OCI-LY1 (cell line): Measurements from ENCODE around the gene ARHGAP6.

ENCODE experiments used
- H2AFZ ChIP-seq: fragments of 200-600 bp; sonication (generic), shearing (Covaris generic); 2 replicates; pipeline ENCODE4 v1.6.0; 2014; ENCODE audit warnings: antibody characterized with exemption, mild to moderate bottlenecking, low read length
- H3F3A ChIP-seq: fragments of 200-600 bp; sonication (generic), shearing (Covaris generic); 2 replicates; pipeline ENCODE4 v1.6.0; 2014; ENCODE audit warnings: mild to moderate bottlenecking, antibody characterized with exemption, low read length, moderate library complexity; ENCODE audit not compliant: insufficient read depth
- H3K27ac ChIP-seq: fragments of 200-600 bp; sonication (generic); 2 replicates; pipeline ENCODE4 v1.5.1; 2014; ENCODE audit warnings: low read length, mixed run types, mild to moderate bottlenecking, low read depth; ENCODE audit not compliant: poor library complexity, severe bottlenecking
- H3K27me3 ChIP-seq: fragments of 200-600 bp; sonication (generic); 2 replicates; pipeline ENCODE4 v1.6.0; 2014; ENCODE audit warnings: antibody characterized with exemption, mild to moderate bottlenecking, low read length, moderate library complexity; ENCODE audit not compliant: insufficient read depth
- H3K36me3 ChIP-seq: fragments of 200-600 bp; sonication (generic); 2 replicates; pipeline ENCODE4 v1.6.1; 2014; ENCODE audit warnings: mild to moderate bottlenecking, antibody characterized with exemption, low read length, moderate library complexity, mixed read lengths; ENCODE audit not compliant: insufficient read depth
- H3K4me1 ChIP-seq: fragments of 200-600 bp; sonication (generic); 2 replicates; pipeline ENCODE4 v1.5.1; 2014; ENCODE audit warnings: mild to moderate bottlenecking, low read length, moderate library complexity; ENCODE audit not compliant: insufficient read depth, severe bottlenecking
- H3K4me2 ChIP-seq: fragments of 200-600 bp; sonication (generic), shearing (Covaris generic); 2 replicates; pipeline ENCODE4 v1.6.1; 2014; ENCODE audit warnings: low read length
- H3K4me3 ChIP-seq: fragments of 200-600 bp; sonication (generic); 2 replicates; pipeline ENCODE4 v1.5.1; 2014; ENCODE audit warnings: low read length, low read depth, mild to moderate bottlenecking, mixed read lengths; ENCODE audit not compliant: poor library complexity, severe bottlenecking
- H3K79me2 ChIP-seq: fragments of 200-600 bp; shearing (Covaris generic); 2 replicates; pipeline ENCODE4 v1.6.1; 2016; ENCODE audit warnings: mixed run types, low read length, mixed read lengths; ENCODE audit not compliant: insufficient read depth
- H3K9ac ChIP-seq: fragments of 200-600 bp; sonication (generic), shearing (Covaris generic); 2 replicates; pipeline ENCODE4 v1.6.1; 2014; ENCODE audit warnings: mild to moderate bottlenecking, low read length, mixed read lengths
- H3K9me2 ChIP-seq: fragments of 200-600 bp; sonication (generic), shearing (Covaris generic); 2 replicates; pipeline ENCODE4 v1.6.1; 2014; ENCODE audit warnings: low read depth, mild to moderate bottlenecking, low read length, mixed read lengths
- H3K9me3 ChIP-seq: fragments of 200-600 bp; shearing (Covaris generic); 2 replicates; pipeline ENCODE4 v1.6.1; 2014; ENCODE audit warnings: low read length, mixed read lengths
- H4K20me1 ChIP-seq: fragments of 200-600 bp; sonication (generic), shearing (Covaris generic); 2 replicates; pipeline ENCODE4 v1.6.0; 2016; ENCODE audit warnings: mild to moderate bottlenecking, low read length; ENCODE audit not compliant: insufficient read depth
- EZH2 ChIP-seq: fragments of 200-600 bp; sonication (generic), shearing (Covaris generic); IDR thresholded peaks from 2 replicates; pipeline ENCODE4 v1.8.0; 2017; ENCODE audit warnings: borderline replicate concordance, mixed run types, mild to moderate bottlenecking, antibody characterized with exemption, low read length, moderate library complexity, mixed read lengths
- TF ChIP-seq, protein P1 (sequence below): fragments of 200-600 bp; sonication (generic), shearing (Covaris generic); IDR thresholded peaks from 2 replicates; pipeline ENCODE4 v1.5.1; 2017; ENCODE audit warnings: mild to moderate bottlenecking, antibody characterized with exemption, low read length, moderate library complexity, mixed read lengths

The ARHGAP6 gene

DNA sequence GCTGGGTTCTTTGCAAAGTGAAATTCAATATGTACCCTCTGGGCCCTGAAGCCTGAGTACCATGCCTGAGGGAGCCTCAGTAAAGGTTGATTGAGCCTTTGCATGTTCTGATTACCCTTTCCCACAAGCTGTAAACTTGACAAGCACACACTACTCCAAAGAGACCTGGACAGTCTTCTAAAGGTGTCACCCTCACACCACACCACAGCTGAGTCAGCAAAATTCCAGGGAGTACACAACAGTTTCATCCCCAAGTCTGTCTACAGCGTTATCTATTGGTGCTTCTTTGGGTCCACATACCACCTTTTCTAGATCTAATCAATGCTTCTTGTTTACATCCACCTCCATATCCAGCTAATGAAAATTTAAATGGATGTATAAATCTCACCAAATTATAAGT, 191.7 kb downstream of the ARHGAP6 start:
- Histone ChIP-seq H3K79me2 (no peaks in the 10 kb centered on the region), H3K9me2 (no peaks in the 10 kb centered on the region), H3F3A (no peaks in the 10 kb centered on the region), H3K9me3 (no peaks in the 10 kb centered on the region), H3K9ac (no peak overlapping the region), H3K36me3 (no peaks in the 10 kb centered on the region), H3K4me2 (no peak overlapping the region), H3K4me1 (no peaks in the 10 kb centered on the region), H3K27me3 (no peaks in the 10 kb centered on the region), H3K27ac (no peak overlapping the region), H2AFZ (no peak overlapping the region), H3K4me3 (no peak overlapping the region), H4K20me1 (no peaks in the 10 kb centered on the region)
- no peak for TF ChIP-seq EZH2
- TF ChIP-seq, protein P1, sequence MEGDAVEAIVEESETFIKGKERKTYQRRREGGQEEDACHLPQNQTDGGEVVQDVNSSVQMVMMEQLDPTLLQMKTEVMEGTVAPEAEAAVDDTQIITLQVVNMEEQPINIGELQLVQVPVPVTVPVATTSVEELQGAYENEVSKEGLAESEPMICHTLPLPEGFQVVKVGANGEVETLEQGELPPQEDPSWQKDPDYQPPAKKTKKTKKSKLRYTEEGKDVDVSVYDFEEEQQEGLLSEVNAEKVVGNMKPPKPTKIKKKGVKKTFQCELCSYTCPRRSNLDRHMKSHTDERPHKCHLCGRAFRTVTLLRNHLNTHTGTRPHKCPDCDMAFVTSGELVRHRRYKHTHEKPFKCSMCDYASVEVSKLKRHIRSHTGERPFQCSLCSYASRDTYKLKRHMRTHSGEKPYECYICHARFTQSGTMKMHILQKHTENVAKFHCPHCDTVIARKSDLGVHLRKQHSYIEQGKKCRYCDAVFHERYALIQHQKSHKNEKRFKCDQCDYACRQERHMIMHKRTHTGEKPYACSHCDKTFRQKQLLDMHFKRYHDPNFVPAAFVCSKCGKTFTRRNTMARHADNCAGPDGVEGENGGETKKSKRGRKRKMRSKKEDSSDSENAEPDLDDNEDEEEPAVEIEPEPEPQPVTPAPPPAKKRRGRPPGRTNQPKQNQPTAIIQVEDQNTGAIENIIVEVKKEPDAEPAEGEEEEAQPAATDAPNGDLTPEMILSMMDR = no peak

DNA sequence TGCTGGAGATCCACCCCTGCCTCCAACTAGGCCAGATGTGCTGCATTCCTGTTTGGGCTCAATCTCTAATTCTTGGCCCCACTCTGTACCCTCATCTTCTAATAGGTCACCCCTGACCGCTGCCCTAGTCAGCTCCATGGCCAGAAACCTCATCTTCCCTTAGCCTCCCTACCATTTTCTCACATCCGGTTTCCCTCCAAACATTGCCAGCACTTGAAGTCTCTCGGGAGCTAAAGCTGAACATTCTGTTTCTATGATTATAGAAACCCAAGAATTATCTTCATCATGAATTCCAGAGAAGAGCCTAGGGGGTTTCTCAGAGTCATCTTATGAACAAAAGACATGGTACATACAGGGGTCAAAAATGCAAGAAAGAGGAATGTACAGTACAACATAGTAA, 192.8 kb downstream of the ARHGAP6 start:
- no peak overlapping the region for H3K4me2 ChIP-seq
- no peaks in the 10 kb centered on the region for H3F3A ChIP-seq
- no peaks in the 10 kb centered on the region for H3K27me3 ChIP-seq
- no peak overlapping the region for H3K9ac ChIP-seq
- H3K4me1 ChIP-seq = no peaks in the 10 kb centered on the region
- H3K27ac ChIP-seq = no peak overlapping the region
- H2AFZ ChIP-seq = no peak overlapping the region
- no peaks in the 10 kb centered on the region for H3K9me2 ChIP-seq
- H3K4me3 ChIP-seq = no peak overlapping the region
- no peaks in the 10 kb centered on the region for H3K79me2 ChIP-seq
- TF ChIP-seq, protein P1 = no peak
- no peak for TF ChIP-seq EZH2
- no peaks in the 10 kb centered on the region for H4K20me1 ChIP-seq
- H3K9me3 ChIP-seq = no peaks in the 10 kb centered on the region
- H3K36me3 ChIP-seq = no peaks in the 10 kb centered on the region

DNA sequence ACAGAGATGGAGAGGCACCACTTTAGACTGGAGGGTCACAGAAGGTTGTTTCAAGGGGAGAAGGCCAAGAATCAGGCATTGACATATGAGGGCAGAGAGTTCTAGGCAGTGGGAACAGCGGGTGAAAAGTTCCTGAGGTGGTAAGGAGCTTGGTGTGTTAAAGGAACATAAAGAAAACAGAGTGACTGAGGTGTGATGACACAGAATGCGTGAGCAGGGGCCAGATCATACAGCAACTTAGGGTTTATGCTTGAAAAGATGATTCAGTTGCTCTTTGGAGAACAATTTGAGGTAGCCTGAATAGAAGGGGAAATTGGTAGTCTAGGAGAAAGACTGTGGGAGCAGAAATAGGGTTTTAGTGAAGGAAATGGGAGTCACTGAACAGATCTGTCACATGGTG, 193.3 kb downstream of the ARHGAP6 start:
- Histone ChIP-seq H4K20me1 (no peaks in the 10 kb centered on the region), H3K79me2 (no peaks in the 10 kb centered on the region), H3K27ac (no peak overlapping the region), H3K9me2 (no peaks in the 10 kb centered on the region), H3K27me3 (no peaks in the 10 kb centered on the region), H3K36me3 (no peaks in the 10 kb centered on the region), H3K9ac (no peak overlapping the region), H3K4me2 (no peak overlapping the region), H3K4me1 (no peaks in the 10 kb centered on the region), H2AFZ (no peak overlapping the region), H3K4me3 (no peak overlapping the region), H3F3A (no peaks in the 10 kb centered on the region), H3K9me3 (no peaks in the 10 kb centered on the region)
- no peak for TF ChIP-seq EZH2
- TF ChIP-seq, protein P1 = no peak
